HG03469 (cell line): ENCODE data around the gene TSPAN7.

Source experiments
- ATAC-seq: cut with Tn5 transposase; IDR thresholded peaks from one replicate; pipeline ENCODE4 v1.9.1; 2021; ENCODE audit warnings: mild to moderate bottlenecking, moderate library complexity, moderate number of reproducible peaks; ENCODE audit not compliant: unreplicated experiment

TSPAN7 gene

DNA sequence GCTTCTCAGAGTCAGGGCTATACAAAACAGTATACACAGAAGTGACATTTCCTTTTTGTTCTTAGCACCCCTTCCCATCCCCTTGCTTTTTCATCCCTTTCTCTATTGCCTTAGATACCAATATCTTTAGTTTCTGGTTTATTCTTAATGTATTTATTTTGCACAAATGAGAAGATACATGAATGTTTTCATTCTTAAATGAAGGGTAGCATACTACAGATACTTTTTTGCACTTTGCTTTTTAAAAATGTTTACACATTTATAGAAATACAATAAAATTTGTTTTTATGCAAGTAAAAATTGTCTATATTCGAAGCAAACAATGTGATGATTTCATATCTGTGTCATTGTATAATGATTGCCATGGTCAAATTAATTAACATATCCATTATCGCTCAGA is 33.1 kb downstream of the TSPAN7 start:
- no peak for ATAC-seq

DNA sequence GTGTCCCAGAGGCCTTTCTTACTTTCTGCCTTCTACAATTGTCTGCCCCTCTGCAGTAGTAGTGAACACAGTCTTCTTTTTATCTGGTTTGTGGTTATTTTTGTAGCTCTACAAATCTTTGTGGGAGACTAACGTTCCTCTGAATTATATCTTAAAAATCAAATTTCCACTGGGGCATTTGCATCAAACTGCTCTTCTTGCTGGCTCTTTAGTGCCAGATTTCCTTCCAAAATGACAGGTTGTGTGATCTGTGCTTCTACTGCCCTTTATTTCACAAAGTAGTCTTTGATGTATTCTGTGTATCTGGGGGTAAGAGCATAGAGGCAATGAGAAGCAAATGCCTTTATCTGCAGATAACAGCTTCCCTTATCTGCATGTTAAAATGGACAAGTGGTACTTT is 34.5 kb downstream of the TSPAN7 start:
- no peak for ATAC-seq

DNA sequence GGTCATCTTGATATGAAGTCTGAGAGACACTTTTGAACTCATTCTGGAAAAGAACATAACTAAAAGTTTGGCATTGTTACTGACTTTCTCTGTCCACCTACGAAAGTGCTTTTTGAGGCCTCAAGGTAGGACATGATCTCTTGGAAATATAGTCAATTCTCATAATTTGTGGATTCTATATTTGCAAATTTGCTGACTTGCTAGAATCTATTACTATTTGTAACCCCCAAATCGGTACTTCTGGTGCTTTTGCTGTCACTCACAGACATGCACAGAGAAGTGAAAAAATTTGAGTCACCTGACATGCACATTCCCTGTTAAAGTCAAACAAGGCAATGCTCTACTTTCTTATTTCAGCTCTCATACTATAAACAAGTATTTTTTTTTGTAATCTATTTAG is 35.6 kb downstream of the TSPAN7 start:
- no peak for ATAC-seq

DNA sequence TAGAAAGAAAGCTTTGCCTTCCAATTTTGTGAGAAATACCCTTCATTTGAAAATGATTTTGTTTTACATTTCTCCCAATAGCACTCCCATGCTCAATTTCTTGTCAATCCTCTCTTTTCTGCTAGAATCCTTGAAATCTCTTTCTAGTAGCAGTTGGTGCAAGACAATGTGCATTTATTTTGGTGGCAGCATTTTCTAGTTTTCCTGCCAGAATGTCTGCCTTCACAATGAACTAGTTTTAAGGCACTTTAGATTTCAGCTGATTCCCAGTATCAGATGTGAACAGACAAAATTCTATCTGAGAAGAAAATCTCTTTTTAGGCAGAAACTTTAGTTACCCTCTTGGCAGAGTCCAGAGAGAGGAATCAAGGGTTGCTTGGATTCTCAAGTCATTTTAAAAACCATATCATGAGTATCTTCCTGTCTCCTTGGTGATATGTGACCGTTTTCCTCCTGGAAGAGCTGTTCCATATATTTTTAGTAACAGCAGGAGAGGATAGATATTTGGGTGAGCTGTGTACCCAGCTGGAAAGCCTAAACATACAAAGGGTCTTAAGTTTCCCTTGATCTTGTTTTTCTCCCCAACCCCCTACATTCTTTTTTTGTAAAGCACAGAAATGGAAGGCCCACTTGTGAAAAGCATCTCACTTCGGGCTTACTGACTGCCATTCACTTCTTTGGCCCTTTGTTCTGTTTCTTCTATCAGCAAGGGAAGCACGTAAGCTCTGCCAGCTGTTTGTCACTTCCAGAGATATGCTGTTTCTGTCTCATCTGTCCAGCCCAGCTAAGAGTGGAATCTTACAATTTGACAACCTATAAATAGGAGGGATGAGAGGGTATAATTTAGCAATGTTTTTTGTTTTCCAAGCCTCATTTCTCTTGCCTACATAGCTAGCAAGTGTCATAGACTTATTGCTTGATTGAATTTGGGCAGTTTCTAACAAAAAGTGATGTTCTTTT is 38.7 kb downstream of the TSPAN7 start:
- no peak for ATAC-seq

DNA sequence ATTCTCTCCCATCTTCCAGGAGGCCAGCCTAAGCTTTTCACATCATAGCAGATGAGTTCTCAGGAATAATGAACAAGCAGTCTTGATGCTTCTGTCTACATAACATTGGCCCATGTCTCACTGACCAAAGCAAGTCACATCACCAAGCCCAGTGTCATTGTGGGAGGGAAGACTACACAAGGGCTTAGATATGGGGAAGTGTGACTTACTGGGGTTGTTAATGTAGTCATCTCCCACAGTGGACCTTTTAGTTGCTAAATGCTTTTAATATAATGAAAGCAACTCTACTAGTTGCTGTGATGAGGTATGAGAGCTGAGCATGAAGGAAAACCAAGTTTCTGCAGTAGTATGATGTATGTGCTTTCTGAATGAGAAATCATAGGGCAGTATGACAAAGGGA is 40.5 kb downstream of the TSPAN7 start:
- no peak for ATAC-seq

DNA sequence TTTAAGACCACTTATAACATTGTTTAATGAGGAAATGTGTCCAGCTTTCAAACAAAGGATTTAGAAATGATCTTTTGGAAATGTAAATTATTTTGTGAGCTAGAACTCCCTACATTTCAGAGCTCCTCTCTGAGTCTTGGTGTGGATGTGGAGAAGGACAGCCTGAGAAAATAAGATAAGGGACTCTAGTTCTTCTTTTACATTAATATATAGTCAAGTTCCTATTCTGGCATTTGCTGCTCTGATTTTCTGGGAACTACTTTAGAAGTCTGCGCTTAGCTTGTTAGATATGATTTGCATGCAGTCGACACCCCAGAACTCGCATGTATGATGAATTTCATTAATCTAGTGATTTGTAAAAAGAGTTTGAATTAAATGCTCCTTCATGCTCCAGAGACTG is 45.5 kb downstream of the TSPAN7 start:
- ATAC-seq = no peak

DNA sequence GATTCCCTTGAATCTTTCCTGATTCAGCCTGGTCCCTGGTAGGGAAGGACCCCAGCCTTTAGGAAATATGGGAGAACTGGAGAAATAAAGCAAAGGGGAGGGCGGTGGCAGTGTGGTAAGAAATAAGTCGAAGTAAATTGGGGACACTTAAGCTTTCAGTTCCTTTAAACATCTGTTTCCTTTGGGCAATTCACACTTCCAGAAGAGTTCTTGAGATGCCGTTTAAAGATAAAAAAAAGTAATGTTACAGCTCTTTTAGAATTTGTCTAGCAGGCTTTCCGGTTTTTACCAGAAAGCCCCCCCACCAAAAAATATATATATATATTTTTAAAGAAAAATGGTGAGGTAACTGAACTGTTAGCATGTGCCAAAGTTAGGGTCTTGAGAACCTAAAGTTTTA is 46.6 kb downstream of the TSPAN7 start:
- no peak for ATAC-seq

DNA sequence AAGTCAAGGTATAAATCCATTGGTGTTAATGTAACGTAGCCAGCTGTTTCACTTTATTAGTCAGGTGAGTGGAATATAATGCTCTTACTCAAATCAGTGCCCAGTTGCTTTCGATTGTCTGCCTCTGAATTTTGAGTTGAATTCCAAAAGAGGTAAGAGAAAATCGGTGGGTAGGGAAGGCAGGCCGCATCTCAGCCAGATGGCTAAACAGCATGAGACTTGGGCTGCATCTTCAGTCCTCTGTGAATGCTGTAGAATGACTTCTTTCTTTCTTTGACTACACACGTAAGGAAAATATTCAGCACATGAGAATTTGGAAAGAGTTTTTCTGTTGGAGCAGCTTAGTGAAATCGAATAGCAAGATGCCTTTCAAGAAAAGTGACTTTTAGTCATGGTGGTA is 49.5 kb downstream of the TSPAN7 start:
- no peak for ATAC-seq

DNA sequence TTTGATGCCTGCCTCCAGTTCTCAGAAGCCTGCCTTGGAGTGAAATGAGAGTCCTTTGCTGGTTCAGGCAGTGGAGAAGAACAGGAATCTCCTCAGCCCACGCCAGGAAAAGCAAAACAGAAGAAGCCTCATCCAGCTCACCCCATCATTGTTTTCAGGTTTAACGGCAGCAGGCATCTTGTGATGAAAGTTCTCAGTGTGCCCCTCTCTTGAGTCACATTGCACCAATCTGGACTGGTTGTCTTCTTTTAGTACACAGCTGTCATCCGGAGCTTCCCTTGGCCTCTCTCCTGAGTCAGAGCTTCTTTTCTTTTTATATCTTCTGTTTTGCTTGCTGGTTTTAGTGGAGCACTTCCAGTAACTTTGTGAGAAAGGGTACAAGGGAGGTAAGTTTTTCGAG is 50.9 kb downstream of the TSPAN7 start:
- ATAC-seq = no peak

DNA sequence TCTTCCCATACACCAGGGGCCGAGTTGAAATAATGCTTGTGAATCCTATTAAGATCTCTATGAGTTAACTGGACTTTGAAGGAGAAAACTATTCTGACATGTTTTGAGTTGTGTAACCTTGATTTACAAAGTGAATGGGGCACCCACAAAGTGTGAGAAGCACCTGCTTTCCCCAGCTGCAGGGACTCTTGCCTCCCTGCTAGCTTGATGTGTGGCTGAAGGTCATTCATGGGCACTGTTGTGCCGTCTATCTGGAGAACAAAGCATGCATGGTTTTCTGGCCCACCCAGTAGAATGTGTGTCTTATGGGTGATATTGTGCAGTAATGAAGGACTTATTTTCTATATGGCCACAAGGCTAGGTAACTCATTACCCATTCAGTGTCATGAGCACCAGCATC is 53.1 kb downstream of the TSPAN7 start:
- no peak for ATAC-seq

DNA sequence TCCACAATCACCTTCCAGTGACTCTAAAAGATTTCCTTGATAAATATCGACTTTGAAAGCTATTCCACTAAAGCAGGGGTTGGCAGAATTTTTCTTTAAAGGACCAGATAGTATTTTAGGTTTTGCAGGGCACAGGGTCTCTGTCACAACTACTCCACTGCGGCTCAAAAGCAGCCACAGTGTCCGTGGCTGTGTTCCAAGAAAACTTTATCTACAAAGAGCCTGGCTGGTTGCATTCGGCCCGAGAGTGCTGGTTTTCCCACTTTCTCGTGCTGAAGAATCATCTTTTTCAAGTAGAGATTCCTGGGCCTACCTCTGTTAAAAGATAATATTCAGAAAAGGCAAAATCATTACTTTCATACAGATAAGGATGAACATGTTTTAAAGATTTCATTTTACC is 55.6 kb downstream of the TSPAN7 start:
- no peak for ATAC-seq

DNA sequence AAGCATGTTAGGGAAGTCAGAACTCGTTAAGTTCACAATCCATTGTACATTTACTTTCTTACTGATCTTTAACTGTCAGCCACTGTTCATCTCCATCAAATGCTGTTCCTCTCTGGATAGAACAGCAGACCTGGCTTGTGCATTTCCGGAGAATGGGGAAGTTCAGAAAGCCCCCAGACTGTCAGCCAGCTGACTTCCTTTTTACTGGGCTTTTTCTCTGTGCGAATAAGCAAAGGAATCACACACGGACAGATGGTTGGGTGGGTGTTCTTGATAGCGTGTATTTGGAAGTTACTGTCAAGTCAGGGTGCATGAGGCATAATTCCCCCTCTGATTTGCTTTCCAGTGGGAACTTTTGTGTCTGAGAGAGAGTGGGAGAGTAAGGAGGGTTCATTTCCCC is 56.8 kb downstream of the TSPAN7 start:
- ATAC-seq = no peak

DNA sequence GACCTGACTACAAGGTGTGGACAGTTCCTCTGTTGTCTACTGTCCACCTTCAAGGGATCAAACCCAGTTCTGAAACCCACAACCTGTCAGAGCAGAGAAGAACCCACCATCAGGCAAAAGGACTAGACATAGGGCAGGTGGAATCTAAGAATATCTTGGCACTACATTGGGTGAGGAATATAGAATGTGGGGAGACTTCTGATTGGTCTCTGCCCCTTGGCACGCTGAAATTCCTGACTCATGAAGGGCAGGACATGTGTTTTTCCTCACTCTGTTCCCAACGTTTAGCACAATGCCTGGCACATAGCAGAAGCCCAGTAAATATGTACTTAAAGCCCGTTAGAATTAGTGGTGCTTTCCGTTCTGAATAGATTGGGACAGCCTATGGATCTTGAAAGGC is 59.3 kb downstream of the TSPAN7 start:
- ATAC-seq = no peak

DNA sequence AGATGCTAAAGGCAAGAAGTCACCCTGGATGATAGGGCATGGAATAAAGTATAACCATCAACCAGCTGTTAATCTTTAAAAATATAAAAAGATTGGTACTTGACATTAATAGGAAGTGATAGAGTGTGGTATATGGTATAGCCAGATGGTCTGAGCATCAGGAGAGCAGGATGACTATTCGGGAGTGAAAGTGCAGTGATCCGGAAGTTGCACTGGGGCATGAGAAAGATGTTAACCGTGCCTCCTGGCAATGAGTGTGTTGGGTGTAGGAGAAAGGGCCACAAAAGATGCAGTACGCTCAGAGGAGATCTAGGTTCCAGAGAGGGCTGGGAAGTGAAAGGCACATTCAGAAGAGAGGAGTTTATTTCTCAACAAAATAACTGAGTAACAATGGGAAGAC is 65.0 kb downstream of the TSPAN7 start:
- ATAC-seq = no peak

DNA sequence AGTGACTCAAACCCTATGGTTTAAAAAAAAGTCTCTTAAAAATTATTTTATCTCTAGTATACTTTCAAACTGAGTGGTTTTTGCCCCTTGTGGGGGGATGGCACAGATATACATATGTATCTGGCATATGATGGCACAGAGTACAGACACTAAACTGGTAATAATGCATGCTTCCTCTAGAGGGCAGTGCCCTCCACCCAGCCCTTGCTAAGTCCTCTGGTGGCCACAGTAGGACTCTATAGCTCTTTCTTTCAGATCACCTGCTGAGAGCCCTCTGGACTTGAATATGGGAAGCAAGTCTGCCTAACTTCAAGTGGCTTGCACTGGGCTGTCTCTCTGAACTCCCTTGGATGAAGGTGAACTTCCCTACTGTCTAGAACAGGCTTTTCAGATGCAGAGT is 66.3 kb downstream of the TSPAN7 start:
- ATAC-seq = no peak

DNA sequence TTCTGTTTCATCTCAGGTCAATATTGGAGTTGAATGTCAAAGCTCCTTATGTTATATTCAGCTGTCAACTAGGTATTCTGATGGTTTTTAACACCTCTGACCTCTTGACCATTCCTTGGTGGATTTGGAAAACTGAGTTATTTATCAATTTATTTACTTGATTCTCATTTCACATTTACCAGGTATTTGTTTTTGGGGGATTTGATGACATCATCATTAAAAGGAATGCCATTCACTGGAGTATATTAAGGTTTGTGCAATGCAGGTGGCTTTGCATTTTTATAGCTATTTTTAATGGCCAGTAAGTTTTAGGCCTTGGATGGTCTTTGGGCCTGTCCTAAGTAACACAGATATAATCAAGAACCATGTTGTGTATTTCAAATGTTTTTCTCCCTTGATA is 67.2 kb downstream of the TSPAN7 start:
- ATAC-seq = no peak

DNA sequence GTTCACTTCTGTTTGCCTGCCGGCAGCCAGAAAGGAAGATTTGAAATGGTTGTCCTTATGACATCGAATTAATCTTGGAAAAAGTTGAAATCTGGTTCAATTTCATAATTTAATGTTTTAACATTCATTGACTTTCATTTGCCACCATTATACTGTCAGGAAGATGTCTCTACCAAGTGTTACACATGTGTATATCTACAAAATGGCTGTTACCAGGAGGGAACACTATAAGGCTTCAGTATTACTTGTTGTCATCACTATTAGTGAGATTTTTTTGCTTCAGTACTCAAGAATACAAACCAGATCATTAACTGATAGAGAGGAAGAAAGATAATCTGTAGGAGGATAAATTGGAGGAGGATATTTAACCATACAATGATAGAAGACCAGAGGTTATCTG is 71.2 kb downstream of the TSPAN7 start:
- no peak for ATAC-seq

DNA sequence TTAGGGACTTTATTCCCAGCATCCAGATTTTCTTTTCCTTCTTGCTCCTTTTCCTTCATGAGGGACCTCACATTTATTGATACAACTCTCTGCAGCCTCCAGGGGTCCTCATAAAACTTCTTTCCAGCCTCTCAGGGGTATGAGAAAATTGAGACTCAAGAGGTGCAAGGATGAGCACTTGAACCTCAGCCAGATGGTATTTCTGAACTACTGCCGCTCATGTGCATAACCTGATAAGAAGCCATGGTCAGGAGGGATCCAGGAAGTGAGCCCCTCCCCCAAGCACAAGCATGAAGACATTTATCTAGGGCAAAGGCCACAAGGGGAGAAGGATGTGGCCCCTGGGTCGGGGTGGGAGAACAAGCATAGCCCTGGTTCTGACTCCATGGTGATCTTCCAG is 73.3 kb downstream of the TSPAN7 start:
- no peak for ATAC-seq

DNA sequence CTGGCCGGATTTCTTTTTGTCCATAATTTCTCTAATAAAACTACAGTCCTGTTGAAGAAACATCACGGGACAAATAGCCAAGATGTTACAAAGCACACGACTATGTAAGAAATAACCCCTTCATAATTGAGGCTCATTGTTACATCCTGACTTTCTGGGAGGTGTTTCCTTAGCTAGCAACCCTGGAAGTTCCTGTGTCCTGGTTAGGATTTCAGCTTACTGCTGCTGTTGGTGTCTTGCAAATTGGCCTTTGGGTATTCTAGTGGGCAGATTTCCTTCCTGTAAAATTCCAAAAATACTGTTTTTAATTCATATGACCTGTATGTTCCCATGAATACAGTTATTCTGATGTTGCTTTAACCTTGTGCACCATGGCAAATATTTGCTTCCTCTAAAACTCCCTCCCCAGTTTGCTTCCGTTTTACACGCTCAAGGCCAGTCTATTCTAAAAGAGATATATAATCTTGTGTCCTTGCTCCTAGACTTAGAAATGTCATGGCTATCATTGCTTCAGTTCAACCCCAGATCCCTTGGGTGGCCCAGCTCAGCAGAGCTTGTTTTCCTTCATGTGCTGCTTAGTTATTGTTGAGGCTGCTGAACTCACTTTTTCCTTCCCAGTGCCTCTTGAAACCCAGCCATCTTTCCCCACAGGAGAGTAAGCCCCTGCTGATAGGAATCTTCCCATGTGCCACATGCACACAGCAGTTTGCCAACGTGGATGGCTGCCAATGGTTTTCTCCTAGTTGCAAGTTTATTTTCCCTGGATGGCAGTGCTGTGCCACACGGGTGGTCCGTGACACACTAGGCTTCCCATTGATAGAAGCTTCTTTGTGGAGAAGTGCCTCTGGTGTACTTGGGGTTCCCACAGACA is 75.8 kb downstream of the TSPAN7 start:
- ATAC-seq = no peak

DNA sequence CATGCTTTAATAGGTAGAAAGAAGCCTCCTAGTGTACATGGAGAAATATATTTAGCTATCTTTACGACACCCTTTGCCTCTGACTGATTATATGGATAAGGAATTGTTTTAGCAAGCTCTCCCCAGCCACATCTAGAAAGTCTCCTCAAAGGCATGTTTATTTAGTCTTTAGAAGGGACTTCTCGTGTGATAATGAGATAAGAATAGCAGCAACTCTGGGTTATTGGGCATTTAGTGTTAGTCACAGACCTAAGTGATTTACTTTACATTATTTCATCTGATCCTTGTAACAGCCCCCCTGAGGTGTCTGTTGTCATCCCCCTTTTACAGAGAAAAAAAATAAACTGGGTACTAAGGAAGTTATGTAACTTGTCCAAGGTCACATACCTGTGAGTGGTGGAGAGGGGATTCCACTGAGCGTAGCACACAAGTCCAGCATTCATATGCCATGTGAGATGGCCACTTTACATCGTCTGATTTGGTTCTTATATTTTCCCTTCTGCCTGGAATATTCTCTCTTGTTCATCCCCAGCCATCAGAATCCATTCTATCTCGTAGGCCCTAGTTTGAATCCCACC is 77.7 kb downstream of the TSPAN7 start:
- ATAC-seq = no peak

DNA sequence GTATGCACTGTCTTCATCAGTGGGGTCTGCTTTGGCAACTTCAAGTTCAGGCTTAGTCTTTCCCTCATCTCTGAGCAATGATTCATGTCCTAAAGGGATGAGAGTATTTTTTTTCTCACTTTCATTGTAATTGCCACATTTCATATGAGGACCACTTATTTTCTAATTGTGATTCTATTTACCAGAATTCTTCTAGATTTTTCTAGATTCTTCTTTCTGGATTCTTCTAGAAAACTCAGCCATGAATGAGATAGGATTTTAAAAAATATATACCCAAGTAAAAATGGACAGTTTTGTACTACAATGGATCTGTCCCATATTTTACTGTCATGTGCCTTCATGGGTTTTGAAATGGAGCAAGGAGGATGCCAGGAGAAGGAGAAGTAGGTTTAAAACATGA is 78.4 kb downstream of the TSPAN7 start:
- no peak for ATAC-seq

DNA sequence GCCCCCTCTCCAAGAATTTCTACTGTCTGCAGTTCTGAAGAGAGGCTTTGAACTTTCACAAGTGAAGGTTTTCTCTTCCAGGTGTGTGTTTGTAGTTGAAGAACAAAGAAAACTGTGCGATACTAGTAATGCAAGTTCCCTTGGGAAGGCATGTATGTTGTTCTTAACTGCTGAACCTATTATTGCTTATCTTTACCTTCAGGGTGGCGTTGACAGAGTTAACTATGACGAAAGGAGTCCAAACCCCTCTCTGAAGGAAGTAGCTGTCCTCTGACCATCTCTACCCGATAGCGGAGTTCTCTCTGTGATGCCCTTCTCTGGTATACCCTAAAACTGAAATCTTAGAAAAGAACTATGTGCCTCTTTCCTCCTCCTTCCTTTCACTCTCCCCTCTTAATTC is 79.9 kb downstream of the TSPAN7 start:
- ATAC-seq = no peak
